DND-41 (cell line): Measurements from ENCODE around the gene PLEKHH1.

ENCODE experiments used
- ATAC-seq: fragments of 200-7000 bp; cut with Tn5 transposase; 3 replicates; pipeline ENCODE4 v1.9.1; 2021; ENCODE audit warnings: low read depth; ENCODE audit not compliant: insufficient read depth
- DNase-seq: peaks from one replicate; pipeline ENCODE4 v3.0.0-alpha.2; 2020
- H2AFZ ChIP-seq: 2 replicates; pipeline ENCODE4 v1.6.0; 2012; ENCODE audit warnings: low read depth, low read length
- H3K27ac ChIP-seq: 2 replicates; pipeline ENCODE4 v1.5.1; 2012; ENCODE audit warnings: low read length, inconsistent platforms
- H3K27me3 ChIP-seq: fragments of 200-600 bp; sonication (generic); 2 replicates; pipeline ENCODE4 v1.6.0; 2012; ENCODE audit warnings: low read length, mild to moderate bottlenecking, inconsistent platforms; ENCODE audit not compliant: insufficient read depth, poor library complexity
- H3K36me3 ChIP-seq: 2 replicates; pipeline ENCODE4 v1.5.1; 2012; ENCODE audit warnings: low read length, inconsistent platforms; ENCODE audit not compliant: insufficient read depth
- H3K4me1 ChIP-seq: 2 replicates; pipeline ENCODE4 v1.5.1; 2012; ENCODE audit warnings: mild to moderate bottlenecking, low read length; ENCODE audit not compliant: insufficient read depth
- H3K4me2 ChIP-seq: 2 replicates; pipeline ENCODE4 v1.6.0; 2012; ENCODE audit warnings: mild to moderate bottlenecking, moderate library complexity, low read length, inconsistent platforms; ENCODE audit not compliant: insufficient read depth
- H3K4me3 ChIP-seq, 2 experiments: fragments of 200-600 bp in 1 of 2; shearing (Covaris generic) in 1 of 2; 2 replicates each; pipeline ENCODE4 v1.5.1; 2012 to 2016; ENCODE audit warnings: inconsistent platforms in 2 of 2, low read length in 2 of 2, mild to moderate bottlenecking in 2 of 2, low read depth in 1 of 2, moderate library complexity in 1 of 2
- H3K79me2 ChIP-seq: 2 replicates; pipeline ENCODE4 v1.6.0; 2012; ENCODE audit warnings: low read length, inconsistent platforms; ENCODE audit not compliant: insufficient read depth
- H3K9ac ChIP-seq: 2 replicates; pipeline ENCODE4 v1.6.0; 2012; ENCODE audit warnings: low read depth, mild to moderate bottlenecking, inconsistent platforms, low read length, moderate library complexity
- H3K9me3 ChIP-seq: 2 replicates; pipeline ENCODE4 v1.5.1; 2012; ENCODE audit warnings: low read length, moderate library complexity, mild to moderate bottlenecking, inconsistent platforms; ENCODE audit not compliant: insufficient read depth, severe bottlenecking
- H4K20me1 ChIP-seq: 2 replicates; pipeline ENCODE4 v1.6.0; 2012; ENCODE audit warnings: low read length; ENCODE audit not compliant: insufficient read depth
- EZH2 ChIP-seq: IDR thresholded peaks from 3 replicates; pipeline ENCODE4 v1.6.1; 2012; ENCODE audit warnings: borderline replicate concordance, low read depth, mild to moderate bottlenecking, moderate library complexity, low read length, inconsistent platforms; ENCODE audit not compliant: severe bottlenecking
- TF ChIP-seq, protein P1 (sequence below): IDR thresholded peaks from 2 replicates; pipeline ENCODE4 v1.5.1; 2012; ENCODE audit warnings: borderline replicate concordance, low read length, moderate library complexity, mild to moderate bottlenecking; ENCODE audit not compliant: poor library complexity, severe bottlenecking; ENCODE audit errors: extremely low read depth

Gene PLEKHH1

DNA sequence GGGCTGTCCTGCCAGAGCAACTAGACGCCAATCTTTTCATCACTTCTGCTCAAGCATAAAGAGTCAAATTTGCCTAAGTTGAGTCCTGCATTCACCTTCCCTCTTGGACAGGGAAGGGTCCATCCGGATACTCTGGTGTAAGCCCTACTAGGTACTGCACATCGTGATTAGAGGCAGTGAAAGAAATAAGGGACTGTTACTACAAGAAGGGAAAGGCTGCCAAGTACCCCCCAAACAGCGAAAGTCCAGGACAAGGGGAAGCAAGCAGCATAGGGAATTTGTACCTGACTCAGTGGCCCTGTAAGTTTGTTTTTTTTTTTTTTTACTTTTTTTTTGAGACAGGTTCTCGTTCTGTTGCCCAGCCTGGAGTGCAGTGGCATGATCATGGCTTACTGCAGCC is 13.7 kb upstream of the PLEKHH1 start:
- Histone ChIP-seq H3K9me3 (no peaks in the 10 kb centered on the region), H3K36me3 (no peaks in the 10 kb centered on the region), H3K27ac (no peak overlapping the region), H3K4me2 (no peak overlapping the region), H3K9ac (no peak overlapping the region), H4K20me1 (peaks cover under 1% of the 10 kb centered on the region; the same call in 1 of the 2 replicates), H2AFZ (no peak overlapping the region), H3K27me3 (peaks cover 69% of the 10 kb centered on the region), H3K4me1 (peaks cover 13% of the 10 kb centered on the region), H3K79me2 (no peaks in the 10 kb centered on the region), H3K4me3 (no peak overlapping the region)
- DNase-seq: no peak
- no peak for TF ChIP-seq EZH2
- TF ChIP-seq, protein P1, sequence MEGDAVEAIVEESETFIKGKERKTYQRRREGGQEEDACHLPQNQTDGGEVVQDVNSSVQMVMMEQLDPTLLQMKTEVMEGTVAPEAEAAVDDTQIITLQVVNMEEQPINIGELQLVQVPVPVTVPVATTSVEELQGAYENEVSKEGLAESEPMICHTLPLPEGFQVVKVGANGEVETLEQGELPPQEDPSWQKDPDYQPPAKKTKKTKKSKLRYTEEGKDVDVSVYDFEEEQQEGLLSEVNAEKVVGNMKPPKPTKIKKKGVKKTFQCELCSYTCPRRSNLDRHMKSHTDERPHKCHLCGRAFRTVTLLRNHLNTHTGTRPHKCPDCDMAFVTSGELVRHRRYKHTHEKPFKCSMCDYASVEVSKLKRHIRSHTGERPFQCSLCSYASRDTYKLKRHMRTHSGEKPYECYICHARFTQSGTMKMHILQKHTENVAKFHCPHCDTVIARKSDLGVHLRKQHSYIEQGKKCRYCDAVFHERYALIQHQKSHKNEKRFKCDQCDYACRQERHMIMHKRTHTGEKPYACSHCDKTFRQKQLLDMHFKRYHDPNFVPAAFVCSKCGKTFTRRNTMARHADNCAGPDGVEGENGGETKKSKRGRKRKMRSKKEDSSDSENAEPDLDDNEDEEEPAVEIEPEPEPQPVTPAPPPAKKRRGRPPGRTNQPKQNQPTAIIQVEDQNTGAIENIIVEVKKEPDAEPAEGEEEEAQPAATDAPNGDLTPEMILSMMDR: no peak
- ATAC-seq: no peak

DNA sequence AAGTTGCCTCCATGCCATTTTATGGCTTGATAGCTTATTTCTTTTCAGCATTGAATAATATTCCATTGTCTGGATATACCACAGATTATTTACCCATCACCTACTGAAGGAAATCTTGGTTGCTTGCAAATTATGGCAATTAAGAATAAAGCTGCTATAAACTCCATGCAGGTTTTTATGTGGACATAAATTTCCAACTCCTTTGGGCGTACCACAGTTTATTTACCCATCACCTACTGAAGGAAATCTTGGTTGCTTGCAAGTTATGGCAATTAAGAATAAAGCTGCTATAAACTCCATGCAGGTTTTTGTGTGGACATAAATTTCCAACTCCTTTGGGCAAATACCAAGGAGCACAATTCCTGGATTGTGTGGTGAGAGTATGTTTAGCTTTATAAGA is 12.6 kb upstream of the PLEKHH1 start:
- Histone ChIP-seq H3K36me3 (no peaks in the 10 kb centered on the region), H3K9me3 (no peaks in the 10 kb centered on the region), H2AFZ (no peak overlapping the region), H3K4me1 (peaks cover 5% of the 10 kb centered on the region), H3K27me3 (peaks cover 62% of the 10 kb centered on the region), H3K4me2 (no peak overlapping the region), H3K4me3 (no peak overlapping the region), H4K20me1 (no peaks in the 10 kb centered on the region), H3K27ac (no peak overlapping the region), H3K9ac (no peak overlapping the region), H3K79me2 (no peaks in the 10 kb centered on the region)
- ATAC-seq (no peak), DNase-seq (no peak)
- TF ChIP-seq, protein P1: no peak
- TF ChIP-seq EZH2: no peak

DNA sequence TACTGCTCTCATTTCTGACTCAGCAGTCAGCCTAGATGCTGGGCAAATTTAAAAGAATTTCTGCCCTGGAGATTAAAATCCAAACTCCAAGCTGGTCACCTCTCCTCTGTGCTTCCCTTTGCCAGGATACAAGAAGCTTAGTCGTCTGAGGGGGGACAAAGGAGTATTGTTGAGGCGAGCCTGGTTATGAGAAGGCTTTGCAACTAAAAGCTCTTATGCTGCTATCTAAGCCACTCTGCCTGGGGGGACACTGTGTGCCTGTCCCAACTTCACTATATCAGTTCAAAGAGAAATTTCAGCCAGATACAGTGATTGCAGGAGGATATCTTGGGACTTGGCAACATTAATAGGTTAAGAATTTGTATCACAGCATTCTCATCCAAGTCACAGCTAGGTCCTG is 10.8 kb upstream of the PLEKHH1 start:
- no peak for DNase-seq
- ATAC-seq: no peak

DNA sequence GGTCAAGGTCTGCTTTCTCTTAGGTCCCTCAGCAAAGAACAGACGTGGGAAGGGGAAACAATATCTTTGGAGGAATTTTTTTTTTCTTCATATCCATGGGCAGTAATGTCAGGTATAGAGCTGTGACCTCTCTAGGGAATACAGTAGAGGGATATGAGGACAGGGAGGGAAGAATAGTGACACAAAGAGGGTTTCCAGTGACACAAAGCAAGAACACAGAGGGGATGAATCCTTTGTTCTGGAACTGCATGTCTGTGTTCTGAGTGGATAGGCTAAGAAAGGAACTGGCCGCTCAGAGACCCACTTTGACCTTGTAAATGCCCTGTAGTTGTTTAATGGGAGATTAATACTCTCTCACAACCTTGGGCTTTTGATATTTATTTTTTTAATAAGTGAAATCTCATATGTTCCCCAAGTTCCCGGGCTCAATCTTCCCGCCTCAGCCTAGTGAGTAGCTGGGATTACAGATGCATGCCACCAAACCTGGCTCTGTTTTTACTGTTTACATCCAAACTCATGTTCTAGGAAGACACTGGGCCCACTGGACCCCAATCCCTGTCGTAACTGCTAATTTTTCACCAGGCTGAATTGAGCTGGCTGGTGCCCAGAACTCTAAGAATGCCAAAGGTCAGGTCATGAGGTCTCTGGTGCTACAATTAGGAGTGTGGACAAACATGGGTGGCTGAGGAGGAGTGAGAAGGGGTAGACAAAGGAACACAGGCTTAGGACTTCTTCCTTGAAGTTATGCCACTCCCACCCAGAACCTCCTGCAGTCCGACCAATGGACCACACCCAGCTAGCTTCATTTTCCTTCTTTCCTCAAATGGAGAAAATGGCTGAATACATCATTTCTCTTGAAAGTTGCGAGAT is 9.1 kb upstream of the PLEKHH1 start:
- Histone ChIP-seq H4K20me1 (no peaks in the 10 kb centered on the region), H3K4me1 (no peaks in the 10 kb centered on the region), H3K9ac (no peak overlapping the region), H3K27ac (no peak overlapping the region), H3K27me3 (peaks cover 50% of the 10 kb centered on the region), H3K36me3 (no peaks in the 10 kb centered on the region), H3K4me3 (no peak overlapping the region), H3K79me2 (no peaks in the 10 kb centered on the region), H3K9me3 (no peaks in the 10 kb centered on the region), H2AFZ (no peak overlapping the region), H3K4me2 (no peak overlapping the region)
- TF ChIP-seq, protein P1: no peak
- no peak for TF ChIP-seq EZH2
- DNase-seq (no peak), ATAC-seq (no peak)

More for the DNA sequence above, 10.8 kb upstream of the PLEKHH1 start:
- Histone ChIP-seq H4K20me1 (no peaks in the 10 kb centered on the region), H3K4me3 (no peak overlapping the region), H3K79me2 (no peaks in the 10 kb centered on the region), H3K27ac (no peak overlapping the region), H3K4me2 (no peak overlapping the region), H3K27me3 (peaks cover 51% of the 10 kb centered on the region), H3K4me1 (no peaks in the 10 kb centered on the region), H2AFZ (no peak overlapping the region), H3K9me3 (no peaks in the 10 kb centered on the region), H3K36me3 (no peaks in the 10 kb centered on the region), H3K9ac (no peak overlapping the region)
- no peak for TF ChIP-seq EZH2
